HG03135 (cell line): ENCODE data around the gene FYB1.

ENCODE experiments used
- ATAC-seq: cut with Tn5 transposase; IDR thresholded peaks from one replicate; pipeline ENCODE4 v1.9.1; 2021; ENCODE audit warnings: mild to moderate bottlenecking, moderate library complexity; ENCODE audit not compliant: unreplicated experiment

Gene FYB1

GRCh38 chr5:39099831-39100230 is 119.5 kb downstream of the FYB1 start:
- ATAC-seq, result no peak

GRCh38 chr5:39093352-39093751 is 126.0 kb downstream of the FYB1 start:
- ATAC-seq, result no peak

GRCh38 chr5:39092581-39093351 is 126.6 kb downstream of the FYB1 start:
- ATAC-seq, result no peak

GRCh38 chr5:39091940-39092580 is 127.3 kb downstream of the FYB1 start:
- ATAC-seq, result no peak

- ATAC-seq, result no peak
Observed at GRCh38 chr5:39083968-39084367, 135.4 kb downstream of the FYB1 start.

- ATAC-seq, result no peak
Observed at GRCh38 chr5:39082995-39083394, 136.4 kb downstream of the FYB1 start.

- no peak for ATAC-seq
Observed at GRCh38 chr5:39080597-39081204, 138.7 kb downstream of the FYB1 start.

GRCh38 chr5:39080168-39080567 is 139.2 kb downstream of the FYB1 start:
- ATAC-seq, result no peak

GRCh38 chr5:39079147-39079546 is 140.2 kb downstream of the FYB1 start:
- no peak for ATAC-seq

GRCh38 chr5:39076757-39077728 is 142.3 kb downstream of the FYB1 start:
- ATAC-seq, result peak; percentile 16

- ATAC-seq, result no peak
Observed at GRCh38 chr5:39076101-39076756, 143.1 kb downstream of the FYB1 start.

- peak; percentile 67 for ATAC-seq
Observed at GRCh38 chr5:39074017-39074814, 145.1 kb downstream of the FYB1 start, which contains the start of gene RICTOR. TSS of gene RICTOR (minus strand) at chr5:39074399. CDS start at chr5:39074377, 22 bp downstream.

- ATAC-seq, result peak; percentile 30
Observed at GRCh38 chr5:39073767-39074016, 145.7 kb downstream of the FYB1 start.

- peak; percentile 44 for ATAC-seq
Observed at GRCh38 chr5:39072925-39073766, 146.2 kb downstream of the FYB1 start.

GRCh38 chr5:39068099-39068498 is 151.3 kb downstream of the FYB1 start:
- no peak for ATAC-seq

GRCh38 chr5:39064450-39064849 is 154.9 kb downstream of the FYB1 start:
- no peak for ATAC-seq

GRCh38 chr5:39063037-39063436 is 156.3 kb downstream of the FYB1 start:
- ATAC-seq, result no peak

- no peak for ATAC-seq
Observed at GRCh38 chr5:39062530-39062929, 156.8 kb downstream of the FYB1 start.

- ATAC-seq, result no peak
Observed at GRCh38 chr5:39062104-39062503, 157.3 kb downstream of the FYB1 start.
